ENCODE measurements around the gene WIPF2.
A peak's percentile ranks its signal among the peaks of the same experiment; 100 is the strongest.

WIPF2 gene

GRCh38 chr17:40312893-40313667 is 94.0 kb downstream of the WIPF2 start:
- H3K4me3 Mint-ChIP-seq: no peak overlapping the region
- no peaks in the 10 kb centered on the region for H3K9me3 Mint-ChIP-seq
- H3K36me3 Mint-ChIP-seq: no peaks in the 10 kb centered on the region
- no peak overlapping the region for H3K27ac Mint-ChIP-seq
- H3K4me1 Mint-ChIP-seq: peaks cover 56% of the 10 kb centered on the region
- H3K27me3 Mint-ChIP-seq: no peaks in the 10 kb centered on the region
- peak; percentile 11 for DNase-seq
- CTCF ChIA-PET: interaction anchor here (1.2 to 17.3 kb wide), 2 partner anchors 10 to 45 kb away, joined by 4 to 370 read pairs; partner anchors contain the start of gene GJD3

- Mint-ChIP-seq H3K9me3 (no peaks in the 10 kb centered on the region), H3K4me1 (peaks cover 56% of the 10 kb centered on the region), H3K27me3 (no peaks in the 10 kb centered on the region), H3K27ac (no peak overlapping the region), H3K4me3 (no peak overlapping the region), H3K36me3 (peaks cover 4% of the 10 kb centered on the region)
- CTCF ChIA-PET: interaction anchor here (1.1 to 6.1 kb wide), 2 partner anchors 10 to 39 kb away, joined by 3 to 48 read pairs; no protein-coding TSS in a partner anchor
- peak; percentile 10 for DNase-seq
Observed at GRCh38 chr17:40313668-40314583, 94.8 kb downstream of the WIPF2 start.

- CTCF ChIA-PET: interaction anchor here (1.1 to 6.1 kb wide), 3 partner anchors 9 to 39 kb away, joined by 3 to 48 read pairs (median 37); no protein-coding TSS in a partner anchor
- H3K36me3 Mint-ChIP-seq: peaks cover 9% of the 10 kb centered on the region
- H3K4me1 Mint-ChIP-seq: peaks cover 59% of the 10 kb centered on the region
- peak; percentile 65 for DNase-seq
- H3K9me3 Mint-ChIP-seq: no peaks in the 10 kb centered on the region
- H3K4me3 Mint-ChIP-seq: no peak overlapping the region
- no peak overlapping the region for H3K27ac Mint-ChIP-seq
- no peaks in the 10 kb centered on the region for H3K27me3 Mint-ChIP-seq
Observed at GRCh38 chr17:40314584-40314956, 95.5 kb downstream of the WIPF2 start.

GRCh38 chr17:40315206-40315605 is 96.1 kb downstream of the WIPF2 start:
- Mint-ChIP-seq H3K4me3 (no peak overlapping the region), H3K9me3 (no peaks in the 10 kb centered on the region), H3K27ac (peak overlapping the region; percentile 78), H3K27me3 (no peaks in the 10 kb centered on the region), H3K36me3 (peaks cover 15% of the 10 kb centered on the region), H3K4me1 (peaks cover 65% of the 10 kb centered on the region)
- CTCF ChIA-PET: interaction anchor here (1.0 to 6.1 kb wide), 5 partner anchors 14 to 43 kb away, joined by 3 to 48 read pairs (median 10); no protein-coding TSS in a partner anchor
- peak; percentile 14 for DNase-seq

- H3K27ac Mint-ChIP-seq: peak overlapping the region; percentile 78
- peak; percentile 57 for DNase-seq
Observed at GRCh38 chr17:40315678-40316570, 96.8 kb downstream of the WIPF2 start.

GRCh38 chr17:40316571-40317344 is 97.7 kb downstream of the WIPF2 start:
- Mint-ChIP-seq H3K36me3 (peaks cover 27% of the 10 kb centered on the region), H3K27ac (no peak overlapping the region), H3K27me3 (no peaks in the 10 kb centered on the region), H3K4me3 (no peak overlapping the region), H3K4me1 (peaks cover 68% of the 10 kb centered on the region), H3K9me3 (no peaks in the 10 kb centered on the region)
- peak; percentile 19 for DNase-seq
- CTCF ChIA-PET: interaction anchor here (0.9 to 6.1 kb wide), 15 partner anchors 8 to 46 kb away, joined by 3 to 48 read pairs (median 5); partner anchors contain the start of gene RARA

More at GRCh38 chr17:40315678-40316570, 96.8 kb downstream of the WIPF2 start:
- Mint-ChIP-seq H3K9me3 (no peaks in the 10 kb centered on the region), H3K27me3 (no peaks in the 10 kb centered on the region), H3K36me3 (peaks cover 20% of the 10 kb centered on the region), H3K4me3 (no peak overlapping the region), H3K4me1 (peaks cover 71% of the 10 kb centered on the region)
- CTCF ChIA-PET: interaction anchor here (1.0 to 6.1 kb wide), 9 partner anchors 9 to 46 kb away, joined by 3 to 48 read pairs (median 10); no protein-coding TSS in a partner anchor

GRCh38 chr17:40317345-40317873 is 98.3 kb downstream of the WIPF2 start:
- H3K4me3 Mint-ChIP-seq: peak overlapping the region; percentile 94
- H3K27ac Mint-ChIP-seq: peak overlapping the region; percentile 80
- no peaks in the 10 kb centered on the region for H3K9me3 Mint-ChIP-seq
- CTCF ChIA-PET: interaction anchor here (0.9 to 6.1 kb wide), 15 partner anchors 8 to 45 kb away, joined by 3 to 48 read pairs (median 5); partner anchors contain the start of gene RARA
- peaks cover 32% of the 10 kb centered on the region for H3K36me3 Mint-ChIP-seq
- DNase-seq: peak; percentile 64
- H3K4me1 Mint-ChIP-seq: peaks cover 64% of the 10 kb centered on the region
- H3K27me3 Mint-ChIP-seq: no peaks in the 10 kb centered on the region

- Mint-ChIP-seq H3K27ac (peak overlapping the region; percentile 91), H3K27me3 (no peaks in the 10 kb centered on the region), H3K4me3 (peak overlapping the region; percentile 94), H3K4me1 (peaks cover 68% of the 10 kb centered on the region), H3K36me3 (peaks cover 32% of the 10 kb centered on the region), H3K9me3 (no peaks in the 10 kb centered on the region)
- CTCF ChIA-PET: interaction anchor here (0.9 to 6.1 kb wide), 14 partner anchors 9 to 44 kb away, joined by 3 to 48 read pairs (median 6); partner anchors contain the start of gene RARA
- peak; percentile 93 for DNase-seq
Observed at GRCh38 chr17:40317880-40318829, 99.1 kb downstream of the WIPF2 start.

- Mint-ChIP-seq H3K9me3 (no peaks in the 10 kb centered on the region), H3K4me1 (peaks cover 72% of the 10 kb centered on the region), H3K4me3 (peak overlapping the region; percentile 94), H3K36me3 (peaks cover 33% of the 10 kb centered on the region), H3K27me3 (no peaks in the 10 kb centered on the region), H3K27ac (peak overlapping the region; percentile 91)
- CTCF ChIA-PET: interaction anchor here (1.0 to 6.1 kb wide), 5 partner anchors 9 to 34 kb away, joined by 4 to 48 read pairs (median 7); no protein-coding TSS in a partner anchor
- peak; percentile 37 for DNase-seq
Observed at GRCh38 chr17:40318830-40319391, 99.8 kb downstream of the WIPF2 start.

- Mint-ChIP-seq H3K36me3 (peaks cover 33% of the 10 kb centered on the region), H3K4me3 (peak overlapping the region; percentile 94), H3K4me1 (peaks cover 73% of the 10 kb centered on the region), H3K9me3 (no peaks in the 10 kb centered on the region), H3K27ac (peak overlapping the region; percentile 91), H3K27me3 (no peaks in the 10 kb centered on the region)
- peak; percentile 68 for DNase-seq
- CTCF ChIA-PET: interaction anchor here (0.9 to 6.1 kb wide), 6 partner anchors 12 to 33 kb away, joined by 3 to 48 read pairs (median 4); no protein-coding TSS in a partner anchor
Observed at GRCh38 chr17:40319651-40320540, 100.8 kb downstream of the WIPF2 start.
